Stimulated activated CD8-positive, alpha-beta memory T cell treated with anti-CD3 and anti-CD28 coated beads, Interleukin-15, amount 100 ng/mL, for 48 hours (primary cell): Measurements from ENCODE around the gene EXOSC10.
A peak's percentile ranks its signal among the peaks of the same experiment; 100 is the strongest.
"Not testable (repeated sequence)": the region's sequence is repeated elsewhere in the genome, so short reads cannot be mapped to it uniquely, and the experiment has no call there.

Source experiments
- DNase-seq, 2 donors: peaks; one replicate each; pipeline ENCODE4 v3.0.0-alpha.2; 2020; ENCODE audit warnings: low read depth in 2 of 2

EXOSC10 gene

GRCh38 chr1:11061652-11062365 lies 37.9 kb downstream of the EXOSC10 start:
- no peak for DNase-seq

- DNase-seq, result peak; percentile 89 to 90
Observed at GRCh38 chr1:11059968-11060830, 39.5 kb downstream of the EXOSC10 start, which contains the start of gene SRM. TSS of gene SRM (minus strand) at chr1:11060018. CDS start at chr1:11059943, 75 bp downstream.

GRCh38 chr1:11059155-11059967 lies 40.3 kb downstream of the EXOSC10 start:
- no peak for DNase-seq

- DNase-seq, result no peak
Observed at GRCh38 chr1:11058595-11059154, 41.0 kb downstream of the EXOSC10 start.

GRCh38 chr1:11058026-11058425 lies 41.6 kb downstream of the EXOSC10 start:
- no peak for DNase-seq

GRCh38 chr1:11057477-11057876 lies 42.2 kb downstream of the EXOSC10 start:
- no peak for DNase-seq

GRCh38 chr1:11056504-11056903 lies 43.2 kb downstream of the EXOSC10 start:
- no peak for DNase-seq

- DNase-seq, result no peak
Observed at GRCh38 chr1:11055676-11056075, 44.0 kb downstream of the EXOSC10 start.

- no peak for DNase-seq
Observed at GRCh38 chr1:11054666-11055065, 45.0 kb downstream of the EXOSC10 start.

GRCh38 chr1:11054181-11054580 lies 45.5 kb downstream of the EXOSC10 start:
- no peak for DNase-seq

GRCh38 chr1:11053758-11054137 lies 45.9 kb downstream of the EXOSC10 start:
- no peak for DNase-seq

GRCh38 chr1:11052839-11053757 lies 46.6 kb downstream of the EXOSC10 start:
- no peak for DNase-seq

- DNase-seq, result no peak
Observed at GRCh38 chr1:11051781-11052511, 47.7 kb downstream of the EXOSC10 start.

GRCh38 chr1:11051121-11051520 lies 48.5 kb downstream of the EXOSC10 start:
- not testable (repeated sequence) for DNase-seq

- DNase-seq, result no peak
Observed at GRCh38 chr1:11046625-11047365, 52.9 kb downstream of the EXOSC10 start, which contains the start of gene MASP2. TSS of gene MASP2 (minus strand) at chr1:11047239. CDS start at chr1:11047207, 32 bp downstream.

- DNase-seq, result no peak
Observed at GRCh38 chr1:11046270-11046566, 53.5 kb downstream of the EXOSC10 start.

- no peak for DNase-seq
Observed at GRCh38 chr1:11045428-11046269, 54.0 kb downstream of the EXOSC10 start.

GRCh38 chr1:11044849-11045427 lies 54.7 kb downstream of the EXOSC10 start:
- no peak for DNase-seq
